Measurements from ENCODE around the gene CEP112. TPM values are rescaled to one million over a fixed set of nuclear protein-coding genes. Genes with fewer than 3 reads are reported as not detected.
"Not testable (repeated sequence)": the region's sequence is repeated elsewhere in the genome, so short reads cannot be mapped to it uniquely, and the experiment has no call there.

CEP112 gene
- total RNA-seq, 1 experiment from 2014 or later, result 6.1 TPM

- H3K27ac Mint-ChIP-seq, result no peak overlapping the region
- H3K36me3 Mint-ChIP-seq, result peaks cover 24% of the 10 kb centered on the region
- ATAC-seq (no peak), DNase-seq (ENCODE audit: low spot score) (no peak)
- CTCF ChIA-PET, result no interaction called here
- no peak for TF ChIP-seq AR (CRISPR knock-in tag; IDR thresholded peaks at IDR 0.05)
- TF ChIP-seq KAT7 (CRISPR knock-in tag; IDR thresholded peaks at IDR 0.05; ENCODE audit: borderline replicate concordance), result no peak
- no peak for TF ChIP-seq HMGXB4 (CRISPR knock-in tag; IDR thresholded peaks at IDR 0.05)
- no peak for TF ChIP-seq NFYB (CRISPR knock-in tag; conservative IDR thresholded peaks at IDR 0.05; ENCODE audit: low read depth)
- TF ChIP-seq ZNF281 (CRISPR knock-in tag; IDR thresholded peaks at IDR 0.05), result no peak
- no peak for TF ChIP-seq NR1H2 (CRISPR knock-in tag; IDR thresholded peaks at IDR 0.05)
- TF ChIP-seq TEAD4 (CRISPR knock-in tag; IDR thresholded peaks at IDR 0.05), result no peak
- TF ChIP-seq ZNF138 (CRISPR knock-in tag; conservative IDR thresholded peaks at IDR 0.05), result no peak
- no peak for TF ChIP-seq ZNF396 (CRISPR knock-in tag; IDR thresholded peaks at IDR 0.05; ENCODE audit: borderline replicate concordance)
- TF ChIP-seq HMGA2 (CRISPR knock-in tag; IDR thresholded peaks at IDR 0.05), result no peak
- TF ChIP-seq CBFB (CRISPR knock-in tag; IDR thresholded peaks at IDR 0.05; ENCODE audit: low read depth), result no peak
- TF ChIP-seq ZBTB21 (CRISPR knock-in tag; IDR thresholded peaks at IDR 0.05; ENCODE audit: borderline replicate concordance), result no peak
- no peak for TF ChIP-seq ZNF671 (CRISPR knock-in tag; IDR thresholded peaks at IDR 0.05)
- no peak for TF ChIP-seq ATF2 (CRISPR knock-in tag; IDR thresholded peaks at IDR 0.05; ENCODE audit: borderline replicate concordance, low read depth)
- TF ChIP-seq ATF1 (CRISPR knock-in tag; IDR thresholded peaks at IDR 0.05), result no peak
- no peak for TF ChIP-seq NFE2L1 (CRISPR knock-in tag; IDR thresholded peaks at IDR 0.05)
- POLR2A ChIA-PET, result interaction anchor here (0.6 kb wide), 1 partner anchor 10 kb away, joined by 3 read pairs; no protein-coding TSS in a partner anchor
- H3K27me3 Mint-ChIP-seq (ENCODE audit: low read depth), result no peaks in the 10 kb centered on the region
- no peak overlapping the region for H3K4me3 Mint-ChIP-seq
- H3K4me1 Mint-ChIP-seq, result peaks cover 2% of the 10 kb centered on the region; the same call in 1 of the 2 replicates
- peaks cover 36% of the 10 kb centered on the region for H3K9me3 Mint-ChIP-seq
These were observed 106.7 kb downstream of the CEP112 start for GRCh38 chr17:66085221-66085620.

- H3K4me3 Mint-ChIP-seq; ATAC-seq; H3K27ac Mint-ChIP-seq; H3K27me3 Mint-ChIP-seq (ENCODE audit: low read depth); H3K4me1 Mint-ChIP-seq; DNase-seq (ENCODE audit: low spot score); POLR2A ChIA-PET; CTCF ChIA-PET: not testable (repeated sequence)
- H3K9me3 Mint-ChIP-seq, result peaks cover 30% of the 10 kb centered on the region
- peaks cover 12% of the 10 kb centered on the region for H3K36me3 Mint-ChIP-seq
These were observed 111.3 kb downstream of the CEP112 start for GRCh38 chr17:66080670-66081069.

Data from WTC11 (cell line).